NCI-H2196 treated with DMSO at 0.1 percent for 48 hours (cell line): Measurements from ENCODE around the gene NNMT.
"Not testable (repeated sequence)": the region's sequence is repeated elsewhere in the genome, so short reads cannot be mapped to it uniquely, and the experiment has no call there.

Source experiments
- DNase-seq: peaks from one replicate; lab custom pipeline; 2025; ENCODE audit not compliant: unreplicated experiment; lab: John Stamatoyannopoulos, UW

Gene NNMT

DNA sequence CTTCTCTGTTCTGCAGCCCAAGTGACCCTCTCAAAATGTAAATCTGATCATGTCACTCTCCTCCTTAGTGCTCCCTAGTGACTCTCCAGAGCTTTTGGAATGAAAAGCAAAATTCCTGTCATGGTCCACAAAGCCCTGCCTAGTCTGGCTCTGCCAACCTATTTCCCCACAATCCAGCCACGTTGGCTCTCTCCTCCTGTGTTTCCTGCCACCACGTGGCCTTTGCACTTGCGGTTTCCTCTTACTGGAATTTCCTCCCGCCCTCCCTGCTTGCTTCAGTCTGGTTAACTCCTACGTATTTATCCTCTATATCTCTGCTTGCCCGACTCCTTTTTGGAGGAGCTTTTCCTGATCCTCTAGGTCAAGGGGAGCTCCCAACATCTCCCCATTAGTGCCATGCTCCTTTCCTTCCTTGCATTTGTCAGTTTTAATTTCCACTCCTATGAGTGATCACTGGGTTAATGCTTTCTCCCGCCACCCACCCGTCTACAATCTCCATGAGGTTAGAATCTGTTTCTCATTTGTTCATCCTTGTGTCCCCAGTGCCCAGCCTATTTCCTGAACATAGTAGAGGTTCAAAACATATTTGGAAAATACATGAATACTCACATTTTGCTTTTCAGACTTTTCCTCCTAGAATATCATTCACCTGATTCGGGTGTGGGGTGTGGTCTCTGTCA, 11.5 kb downstream of the NNMT start:
- no peak for DNase-seq

DNA sequence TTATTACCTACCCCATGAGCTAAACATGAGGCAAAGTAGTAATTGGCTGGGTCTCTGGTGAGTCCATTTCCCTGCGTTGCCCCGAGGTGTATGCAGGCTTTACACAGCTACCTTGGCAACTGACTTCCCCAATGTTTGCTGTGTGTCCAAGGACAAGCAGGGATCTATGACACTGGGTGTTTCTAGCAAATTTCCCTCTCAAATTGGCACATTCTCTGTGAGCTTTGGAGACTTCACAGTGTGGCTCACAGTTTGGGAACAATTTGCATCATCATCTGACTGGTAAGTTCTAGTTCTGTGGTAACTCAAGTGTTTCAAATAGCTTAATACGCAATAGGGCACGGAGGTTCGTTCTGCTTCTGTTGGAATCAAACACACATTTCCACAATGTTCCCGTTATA, 12.5 kb downstream of the NNMT start:
- no peak for DNase-seq

DNA sequence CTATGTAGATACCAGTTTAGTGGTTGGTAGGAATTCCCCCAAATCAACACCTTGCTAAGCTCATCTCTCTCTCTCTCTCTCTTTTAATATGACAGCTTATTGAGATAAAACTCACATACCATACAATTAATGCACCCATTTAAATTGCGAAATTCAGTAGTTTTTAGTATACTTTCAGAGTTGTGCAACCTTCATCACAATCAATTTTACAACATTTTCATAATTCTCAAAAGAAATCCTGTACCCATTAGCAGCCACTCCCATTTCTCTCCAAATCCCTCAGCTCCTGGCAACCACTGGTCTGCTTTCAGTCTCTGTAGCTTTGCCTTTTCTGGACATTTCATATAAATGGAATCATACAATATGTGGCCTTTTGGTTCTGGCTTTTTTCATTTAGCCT, 13.3 kb downstream of the NNMT start:
- DNase-seq: no peak

DNA sequence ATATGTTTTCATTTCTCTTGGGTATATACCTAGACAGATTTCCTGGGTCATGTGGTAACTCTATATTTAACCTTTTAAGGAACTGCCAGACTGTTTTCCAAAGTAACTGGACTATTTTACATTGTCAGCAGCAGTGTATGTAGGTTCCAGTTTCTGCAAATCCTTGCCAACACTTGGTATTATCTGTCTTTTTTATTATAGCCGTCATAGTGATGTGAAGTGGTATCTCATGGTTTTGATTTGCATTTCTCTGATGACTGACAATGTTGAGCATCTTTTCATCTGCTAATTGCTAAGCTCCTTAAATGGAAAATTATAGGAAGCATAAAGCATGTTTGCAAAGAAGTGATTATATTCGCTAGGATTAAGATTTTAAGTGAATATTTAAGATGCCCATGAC, 13.9 kb downstream of the NNMT start:
- DNase-seq: no peak

DNA sequence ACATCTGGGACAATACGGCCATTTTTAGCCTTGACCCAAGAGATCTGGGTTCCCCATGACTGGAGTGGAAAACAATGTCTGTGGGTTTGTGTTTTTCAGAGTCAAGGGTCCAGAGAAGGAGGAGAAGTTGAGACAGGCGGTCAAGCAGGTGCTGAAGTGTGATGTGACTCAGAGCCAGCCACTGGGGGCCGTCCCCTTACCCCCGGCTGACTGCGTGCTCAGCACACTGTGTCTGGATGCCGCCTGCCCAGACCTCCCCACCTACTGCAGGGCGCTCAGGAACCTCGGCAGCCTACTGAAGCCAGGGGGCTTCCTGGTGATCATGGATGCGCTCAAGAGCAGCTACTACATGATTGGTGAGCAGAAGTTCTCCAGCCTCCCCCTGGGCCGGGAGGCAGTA, 15.7 kb downstream of the NNMT start:
- DNase-seq: no peak

DNA sequence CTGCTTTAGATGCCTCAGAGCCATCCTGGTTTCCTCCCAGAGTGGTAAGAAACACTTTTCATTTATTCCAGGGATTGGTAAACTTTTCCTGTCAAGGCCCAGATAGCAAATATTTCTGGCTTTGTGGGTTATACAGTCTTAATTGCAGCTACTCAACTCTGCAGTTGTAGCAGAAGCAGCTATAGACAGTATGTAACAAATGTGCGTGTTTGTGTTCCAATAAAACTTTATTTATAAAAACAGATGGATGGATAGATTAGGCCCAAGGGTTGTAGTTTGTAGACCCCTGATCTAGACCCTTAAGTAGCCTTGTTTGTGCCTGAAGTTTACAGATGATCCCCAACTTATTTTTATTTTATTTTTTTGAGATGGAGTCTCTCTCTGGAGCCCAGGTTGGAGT, 17.9 kb downstream of the NNMT start:
- DNase-seq: no peak

DNA sequence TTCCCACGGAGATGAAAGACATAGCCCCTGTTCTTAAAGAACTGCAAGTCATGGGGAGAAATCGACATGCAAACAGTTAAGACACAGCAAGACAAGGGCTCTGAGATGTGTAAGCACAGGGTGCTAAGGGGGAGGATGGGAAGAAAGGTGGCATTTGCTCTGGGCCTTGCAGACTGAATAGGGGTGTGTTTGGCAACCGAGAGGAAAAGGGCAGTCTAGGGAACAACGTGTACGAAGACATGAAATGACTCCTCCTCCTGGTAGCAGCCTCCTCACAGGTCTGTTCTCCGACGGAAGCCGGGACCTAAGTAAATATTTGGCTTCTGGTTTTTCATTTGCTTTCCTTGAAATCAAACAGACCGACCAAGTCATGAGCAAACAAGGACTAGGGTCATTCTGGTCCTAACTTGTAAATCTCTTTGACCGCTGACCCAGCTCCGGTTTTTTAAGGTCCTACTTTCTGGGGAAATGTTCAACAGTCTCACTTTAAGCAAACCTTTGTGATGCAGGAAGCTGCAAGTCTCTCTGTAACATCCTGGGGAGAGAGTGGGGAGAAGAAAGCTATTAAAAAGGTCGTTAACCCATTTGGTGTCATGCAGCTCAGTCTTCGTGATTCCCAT, 19.7 kb downstream of the NNMT start:
- peak; percentile 25 for DNase-seq

DNA sequence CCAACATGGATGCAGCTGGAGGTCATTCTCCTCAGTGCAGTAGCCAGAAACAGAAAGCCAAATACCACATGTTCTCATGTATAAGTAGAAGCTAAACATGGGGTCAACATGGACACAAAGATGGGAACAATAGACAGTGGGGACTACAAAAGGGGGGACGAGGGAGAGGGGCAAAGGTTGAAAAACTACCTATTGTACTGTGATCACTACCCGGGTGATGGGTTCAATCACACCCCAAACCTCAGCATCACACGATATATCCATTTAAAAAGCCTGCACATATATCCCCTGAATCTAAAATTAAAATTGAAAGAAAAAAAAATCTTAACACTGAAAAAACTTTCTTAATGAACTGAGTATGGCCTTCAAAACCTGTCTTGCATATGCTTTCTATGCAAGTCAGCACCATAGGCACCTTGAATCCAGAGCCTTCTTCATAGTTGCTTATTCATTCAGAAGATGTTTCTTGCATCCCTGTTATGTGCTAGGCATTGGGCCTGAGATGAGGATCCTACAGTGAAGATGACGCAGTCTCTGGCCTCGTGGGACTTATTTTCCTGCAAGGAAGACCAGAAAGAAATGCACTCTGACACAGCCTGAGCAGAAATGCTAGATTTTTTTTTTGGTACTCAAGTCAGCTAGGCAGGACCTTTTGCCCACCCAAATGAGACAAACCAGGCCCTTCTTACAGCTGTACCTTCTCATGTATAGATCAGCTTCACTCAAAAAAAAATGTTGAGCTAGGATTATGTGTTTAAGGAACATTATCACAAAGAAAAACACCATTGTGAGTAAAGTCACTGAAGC, 21.0 kb downstream of the NNMT start:
- DNase-seq: no peak

DNA sequence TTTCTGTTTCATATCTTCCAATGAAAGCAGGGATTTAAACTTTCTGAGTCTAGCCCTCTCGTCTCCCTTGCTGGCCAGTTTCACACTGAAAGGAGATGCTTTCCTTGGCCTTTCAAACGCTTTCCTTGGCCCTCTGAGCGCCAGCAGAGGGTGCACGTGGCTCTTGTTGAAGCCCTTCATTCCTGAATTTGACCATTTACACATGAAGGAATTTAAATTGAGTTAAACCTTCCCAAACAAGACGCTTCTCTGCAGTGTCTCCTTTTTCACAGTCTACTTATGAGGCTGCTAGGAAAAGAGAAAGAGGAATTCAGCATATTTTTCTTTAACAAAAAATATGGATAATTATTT, 21.6 kb downstream of the NNMT start:
- DNase-seq: peak; percentile 34

DNA sequence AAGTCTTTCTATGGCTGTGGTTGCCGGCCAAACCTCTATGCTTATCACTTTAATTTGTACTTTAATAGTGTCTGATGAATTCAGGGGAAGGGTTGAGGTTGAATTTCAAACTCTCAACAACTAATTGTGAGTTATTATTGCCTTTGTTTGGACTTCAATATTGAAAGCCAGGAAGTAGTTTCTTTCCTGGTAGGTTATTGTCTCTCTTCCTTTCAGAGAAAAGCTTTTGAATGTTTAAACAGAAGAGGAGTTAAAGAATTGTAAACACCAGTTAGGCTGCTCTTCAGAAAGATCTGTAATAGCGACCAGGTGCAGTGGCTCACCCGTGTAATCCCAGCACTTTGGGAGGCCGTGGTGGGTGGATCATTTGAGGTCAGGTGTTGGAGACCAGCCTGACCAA, 22.2 kb downstream of the NNMT start:
- peak; percentile 26 for DNase-seq

DNA sequence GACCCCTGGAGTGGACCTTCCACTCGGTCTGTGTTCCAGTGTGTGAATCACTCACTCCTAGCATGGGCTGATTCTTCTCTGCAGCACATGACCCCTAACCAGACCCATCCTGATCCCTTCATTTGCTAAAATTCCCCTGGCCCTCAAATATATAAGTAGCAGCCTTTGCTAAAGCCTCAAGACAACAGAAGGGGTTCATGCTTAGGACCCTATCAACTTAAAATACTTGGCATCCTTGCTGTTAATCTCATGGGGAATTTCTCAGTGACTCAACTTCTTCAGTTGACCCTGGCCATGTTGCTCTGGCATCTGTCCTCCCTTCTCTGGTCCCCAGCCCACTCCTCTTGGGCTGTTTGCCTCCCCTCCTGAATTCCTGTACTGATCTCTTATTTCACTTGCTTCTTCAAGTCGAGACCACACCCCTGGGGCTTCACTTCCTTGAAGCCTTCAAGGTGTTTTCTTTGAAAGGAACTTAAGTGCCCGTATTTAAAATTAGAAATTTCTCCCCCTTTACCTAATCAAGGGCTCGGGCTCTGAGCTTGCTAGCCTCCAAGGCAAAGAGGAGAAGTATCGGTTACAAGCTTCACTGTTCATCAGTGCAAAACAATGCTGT, 23.6 kb downstream of the NNMT start:
- DNase-seq: no peak

DNA sequence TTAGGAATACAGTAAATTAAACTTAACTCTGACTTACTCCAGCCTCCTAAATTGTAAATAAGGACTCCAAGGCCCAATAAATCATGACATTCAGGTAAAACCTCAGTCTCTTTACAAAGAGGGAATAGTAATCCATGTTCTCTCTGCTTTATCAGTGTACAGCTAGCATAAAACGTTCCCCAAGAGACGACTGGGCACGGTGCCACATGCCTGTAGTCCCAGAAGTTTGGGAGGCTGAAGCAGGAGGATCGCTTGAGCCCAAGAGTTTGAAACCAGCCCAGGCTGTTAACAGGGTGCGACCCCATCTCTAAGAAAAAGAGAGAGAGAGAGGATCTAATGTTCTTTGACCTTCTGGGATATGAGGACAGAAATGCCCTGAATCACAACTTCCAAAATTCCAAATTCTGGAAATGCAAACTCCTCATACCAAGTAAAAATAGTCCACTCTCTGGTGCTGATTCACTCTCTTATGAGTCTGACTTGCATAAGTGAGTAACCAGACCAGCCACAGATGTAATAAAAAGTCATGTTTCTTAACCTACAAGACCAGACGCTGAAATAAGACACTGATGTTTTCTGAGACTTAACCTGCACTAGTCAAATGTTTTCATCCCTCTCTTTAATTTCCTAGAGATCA, 25.5 kb downstream of the NNMT start:
- no peak for DNase-seq

DNA sequence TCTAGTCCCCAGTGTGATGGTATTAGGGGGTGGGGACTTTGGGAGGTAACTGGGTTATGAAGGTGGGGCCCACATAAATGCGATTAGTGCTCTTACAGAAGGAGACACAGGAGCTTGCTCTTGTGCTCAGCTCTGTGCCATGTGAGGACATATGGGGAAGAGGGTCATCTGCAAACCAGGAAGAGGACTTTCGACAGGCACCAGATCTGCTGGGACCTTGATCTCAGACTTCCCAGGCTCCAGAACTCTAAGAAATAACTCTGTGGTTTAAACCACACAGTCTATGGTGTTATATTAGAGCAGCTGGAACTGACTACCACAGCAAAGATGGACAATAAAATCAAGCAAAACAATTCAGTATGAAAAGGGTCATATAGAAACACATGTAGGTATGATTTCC, 26.7 kb downstream of the NNMT start:
- DNase-seq: no peak

DNA sequence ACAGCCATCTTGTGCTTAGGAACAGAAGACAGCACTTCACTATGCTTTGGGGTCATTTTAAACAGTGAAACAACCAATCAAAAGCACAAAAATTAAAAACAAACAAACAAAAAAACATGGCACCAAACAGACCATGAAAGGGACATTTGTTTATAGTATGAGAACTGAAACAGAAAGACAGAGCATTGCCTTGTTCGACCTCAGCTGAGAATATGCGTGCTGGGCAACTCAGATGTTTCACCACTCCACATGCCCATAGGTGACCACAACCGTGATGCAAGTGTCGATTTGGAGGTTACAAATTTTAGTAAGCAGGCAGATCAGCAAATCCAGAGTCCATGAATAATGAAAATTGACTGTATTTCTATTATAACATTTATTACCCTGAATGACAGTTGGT, 30.0 kb downstream of the NNMT start:
- DNase-seq: no peak

DNA sequence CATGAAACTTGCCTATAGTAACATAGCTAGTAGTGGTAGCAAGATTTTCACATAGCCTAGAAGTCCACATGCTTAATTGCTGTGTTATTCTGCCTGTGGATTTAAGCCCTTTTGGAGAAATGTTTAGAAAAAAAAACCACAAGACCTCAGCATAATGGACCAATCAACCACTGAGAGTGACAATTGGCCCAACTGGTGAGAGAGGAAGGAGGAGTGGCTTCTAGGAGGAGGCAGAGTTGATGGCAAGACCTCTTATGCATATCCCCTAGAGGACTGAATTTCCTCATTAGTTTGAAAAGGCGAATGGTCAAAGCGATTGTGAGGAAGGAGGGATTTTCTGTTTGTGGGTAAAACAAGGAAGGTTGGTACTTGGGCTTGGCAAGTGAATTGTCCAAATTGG, 30.6 kb downstream of the NNMT start:
- DNase-seq: no peak

DNA sequence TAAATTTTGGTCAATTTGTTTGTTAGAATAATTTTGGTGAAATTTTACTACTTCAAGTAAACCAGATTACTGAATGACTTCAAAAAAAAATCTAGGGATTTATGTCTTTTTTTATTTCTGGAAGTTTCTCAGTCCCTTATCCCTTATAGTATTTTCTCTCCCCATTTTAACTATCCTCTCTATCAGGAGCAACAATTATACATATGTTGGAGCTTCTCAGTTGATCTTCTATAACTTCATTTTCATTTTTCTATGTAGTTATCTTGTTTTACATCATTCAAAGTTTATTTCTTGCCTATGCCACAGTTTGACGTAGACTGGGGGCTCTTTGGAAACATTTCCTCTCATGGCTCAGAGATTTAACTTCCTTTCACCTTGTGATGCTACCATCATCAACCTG, 34.2 kb downstream of the NNMT start:
- no peak for DNase-seq

DNA sequence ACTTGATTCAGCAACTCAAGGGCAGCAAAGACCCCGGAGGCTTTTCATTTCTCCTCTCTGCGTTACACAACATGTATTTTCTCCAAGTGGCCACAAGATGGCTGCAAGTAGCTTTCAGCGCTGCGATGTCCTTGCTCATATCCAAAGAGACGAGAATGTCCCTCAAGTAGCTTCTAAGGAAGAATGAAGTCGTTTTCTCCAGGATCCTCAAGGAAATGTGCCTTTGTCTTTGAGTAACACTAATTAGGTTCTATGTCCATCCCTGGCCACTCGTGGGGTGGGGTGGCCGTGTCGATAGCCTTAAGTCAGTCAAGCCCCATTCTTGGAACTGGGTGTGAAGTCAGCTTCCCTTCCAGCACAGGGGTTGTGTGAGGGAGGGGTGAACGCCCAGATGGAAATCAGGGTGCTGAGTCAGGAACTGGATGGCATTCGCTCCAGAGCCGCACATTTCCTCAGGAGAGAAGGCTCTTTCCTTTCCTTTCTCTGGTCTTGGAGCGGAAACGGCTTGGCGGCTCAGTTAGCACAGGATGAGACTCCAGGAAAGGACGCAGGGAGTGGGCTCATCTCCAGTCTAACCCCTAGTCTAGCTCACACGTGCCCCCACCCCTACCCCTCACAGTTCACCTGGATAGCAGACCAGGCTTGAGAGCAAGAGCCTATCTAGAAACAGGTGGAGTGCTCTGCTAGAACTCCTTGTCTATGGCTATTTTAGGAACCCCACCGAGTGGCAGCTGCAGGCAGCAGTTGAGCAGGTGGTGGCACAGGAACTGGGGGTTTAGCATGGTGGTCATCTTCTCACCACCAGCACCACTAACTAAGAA, 44.3 kb downstream of the NNMT start:
- DNase-seq: peak; percentile 41

DNA sequence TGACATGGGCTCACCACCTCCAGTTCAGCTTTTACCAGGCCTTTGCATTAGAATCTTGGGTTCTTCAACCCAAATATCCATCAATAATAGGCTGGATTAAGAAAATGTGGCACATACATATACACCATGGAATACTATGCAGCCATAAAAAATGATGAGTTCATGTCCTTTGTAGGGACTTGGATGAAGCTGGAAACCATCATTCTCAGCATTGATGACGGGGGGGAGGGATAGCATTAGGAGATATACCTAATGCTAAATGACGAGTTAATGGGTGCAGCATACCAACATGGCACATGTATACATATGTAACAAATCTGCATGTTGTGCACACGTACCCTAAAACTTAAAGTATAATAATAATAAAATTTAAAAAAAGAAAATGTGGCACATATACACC, 45.5 kb downstream of the NNMT start:
- not testable (repeated sequence) for DNase-seq

DNA sequence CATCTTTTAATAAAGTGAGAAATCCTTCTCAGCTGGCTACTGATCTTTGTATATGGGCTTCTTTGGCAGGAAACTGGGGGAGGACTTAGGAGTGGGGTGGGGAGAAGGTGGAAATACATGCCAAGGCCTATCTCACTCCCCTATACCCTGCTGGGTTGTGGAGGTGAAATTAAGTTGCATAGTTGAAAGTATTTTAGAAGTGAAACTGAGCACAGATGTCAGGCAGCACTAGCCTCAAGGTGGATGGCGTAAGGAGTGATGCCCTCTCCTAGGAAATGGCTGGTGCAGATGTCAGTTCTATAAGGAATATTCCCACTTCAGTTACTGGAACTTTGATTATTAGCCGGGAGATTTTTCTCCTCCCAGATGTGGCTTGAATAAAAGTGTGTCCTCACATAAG, 46.3 kb downstream of the NNMT start:
- DNase-seq: no peak

DNA sequence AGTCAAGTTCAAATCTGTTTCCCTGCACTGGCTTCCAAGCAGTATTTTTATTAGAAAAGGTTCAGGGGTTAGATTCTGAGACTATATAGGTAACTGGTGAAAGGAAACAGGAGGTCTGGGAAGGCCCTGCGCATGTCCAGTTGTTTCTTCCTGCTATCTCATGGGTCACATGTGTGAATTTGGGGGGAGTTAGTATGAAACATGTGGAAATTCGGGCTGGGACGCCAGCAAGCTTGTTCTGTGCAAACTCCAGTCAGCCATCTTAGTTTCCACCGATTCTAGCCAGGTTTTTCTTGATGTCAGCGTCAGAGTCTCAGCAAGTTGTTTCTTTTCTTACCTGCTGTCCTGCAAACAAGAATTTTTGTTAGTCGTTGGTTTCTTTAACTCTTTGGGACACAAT, 46.8 kb downstream of the NNMT start:
- DNase-seq: no peak

DNA sequence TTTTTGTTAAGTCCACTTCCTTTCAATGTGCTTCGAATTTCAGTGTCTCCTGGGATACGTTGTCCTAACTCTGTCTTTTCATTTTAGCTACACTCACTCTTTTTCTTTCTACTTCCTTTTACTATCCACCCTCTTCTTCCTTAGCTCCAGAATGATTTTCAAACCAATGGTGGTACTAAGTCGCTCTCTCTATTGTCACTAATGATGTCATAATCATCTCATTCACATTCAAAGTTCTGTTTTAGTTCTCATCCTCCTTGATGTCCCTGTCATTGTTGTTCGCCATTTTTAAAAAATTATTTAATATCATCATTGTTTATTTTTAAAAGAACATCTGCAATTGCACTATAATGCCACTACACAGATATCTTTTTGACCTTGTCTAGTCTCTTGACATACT, 47.3 kb downstream of the NNMT start:
- DNase-seq: no peak
